KMS-11 (cell line): ENCODE results near the gene ARHGAP22.

Experiments
- H2AFZ ChIP-seq: fragments of 200-600 bp; sonication (generic); 2 replicates; pipeline ENCODE4 v1.6.1; 2016; ENCODE audit warnings: antibody characterized with exemption, mixed run types, low read depth
- H3K27ac ChIP-seq: fragments of 200-600 bp; sonication (generic); 2 replicates; pipeline ENCODE4 v1.6.1; 2016; ENCODE audit warnings: mild to moderate bottlenecking, mixed run types
- H3K27me3 ChIP-seq: fragments of 200-600 bp; sonication (generic); 2 replicates; pipeline ENCODE4 v1.6.1; 2017; ENCODE audit warnings: mild to moderate bottlenecking, low read depth, mixed run types, moderate library complexity; ENCODE audit not compliant: insufficient read depth
- H3K36me3 ChIP-seq: fragments of 200-600 bp; sonication (generic); 2 replicates; pipeline ENCODE4 v1.6.1; 2017; ENCODE audit warnings: mild to moderate bottlenecking, mixed run types; ENCODE audit not compliant: insufficient read depth
- H3K4me1 ChIP-seq: fragments of 200-600 bp; sonication (generic); 2 replicates; pipeline ENCODE4 v1.6.1; 2016; ENCODE audit warnings: mild to moderate bottlenecking, low read depth, mixed run types; ENCODE audit not compliant: poor library complexity, severe bottlenecking
- H3K4me2 ChIP-seq: fragments of 200-600 bp; sonication (generic); 2 replicates; pipeline ENCODE4 v1.7.0; 2016; ENCODE audit warnings: mild to moderate bottlenecking, mixed run types
- H3K4me3 ChIP-seq: fragments of 200-600 bp; sonication (generic); IDR thresholded peaks from 2 replicates; pipeline ENCODE4 v1.6.1; 2017; ENCODE audit warnings: low read depth, low read length, mixed read lengths; ENCODE audit not compliant: insufficient read depth
- H3K79me2 ChIP-seq: fragments of 200-600 bp; sonication (generic); 2 replicates; pipeline ENCODE4 v1.6.1; 2016; ENCODE audit warnings: low read depth, mixed run types; ENCODE audit not compliant: insufficient read depth
- H3K9ac ChIP-seq: fragments of 200-600 bp; sonication (generic); 2 replicates; pipeline ENCODE4 v1.6.1; 2016; ENCODE audit warnings: mild to moderate bottlenecking, mixed run types
- H4K20me1 ChIP-seq: fragments of 200-600 bp; sonication (generic); 2 replicates; pipeline ENCODE4 v1.6.1; 2016; ENCODE audit warnings: mild to moderate bottlenecking, mixed run types; ENCODE audit not compliant: insufficient read depth
- CTCF ChIP-seq: fragments of 200-600 bp; sonication (generic); conservative IDR thresholded peaks from 2 replicates; pipeline ENCODE4 v1.6.1; 2017; ENCODE audit warnings: low read depth, mild to moderate bottlenecking, antibody characterized with exemption, low read length, moderate library complexity, mixed read lengths

Gene ARHGAP22

DNA sequence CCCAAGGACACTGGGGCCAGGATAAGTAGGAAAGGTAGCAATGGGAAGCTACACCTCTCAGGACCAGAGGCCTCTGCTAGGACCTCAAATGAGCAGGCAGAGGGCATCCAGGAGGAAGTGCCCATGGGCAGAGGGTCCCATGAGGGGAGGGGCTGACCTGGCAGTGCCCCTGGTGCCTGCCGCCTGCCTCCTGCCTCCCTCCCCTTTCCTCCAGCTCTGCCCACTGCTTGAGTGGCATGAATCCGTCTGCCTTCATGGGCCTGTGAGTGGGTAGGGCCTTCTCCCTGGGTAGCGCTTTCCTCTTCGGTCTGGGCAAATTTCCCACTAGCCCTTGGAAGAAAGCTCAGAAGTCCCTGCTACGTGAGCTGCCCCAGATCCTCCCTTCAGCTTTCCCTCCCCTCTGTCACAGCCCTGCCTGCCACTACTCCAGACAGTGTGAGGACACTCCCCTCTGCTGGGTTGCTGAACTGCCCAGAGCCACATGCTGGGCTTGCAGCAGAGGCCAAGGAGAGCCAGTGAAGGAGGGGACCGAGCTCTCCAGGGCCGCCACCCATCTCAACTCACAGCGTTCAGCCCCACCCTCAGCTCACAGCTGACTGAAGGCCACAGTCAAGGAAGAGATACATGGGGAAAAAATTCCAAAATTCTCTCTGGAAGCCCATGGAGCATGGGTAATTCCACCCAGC, 141.4 kb downstream of the ARHGAP22 start:
- H3K79me2 ChIP-seq = no peaks in the 10 kb centered on the region
- H2AFZ ChIP-seq = no peak overlapping the region
- no peaks in the 10 kb centered on the region for H4K20me1 ChIP-seq
- TF ChIP-seq CTCF = no peak
- H3K27ac ChIP-seq = no peak overlapping the region
- no peaks in the 10 kb centered on the region for H3K36me3 ChIP-seq
- H3K4me2 ChIP-seq = no peak overlapping the region
- no peaks in the 10 kb centered on the region for H3K27me3 ChIP-seq
- no peak overlapping the region for H3K4me3 ChIP-seq
- H3K4me1 ChIP-seq = no peaks in the 10 kb centered on the region
- no peak overlapping the region for H3K9ac ChIP-seq

GRCh38 chr10:48462482-48463020, 142.3 kb downstream of the ARHGAP22 start:
- TF ChIP-seq CTCF = no peak
- Histone ChIP-seq H3K4me1 (no peaks in the 10 kb centered on the region), H3K4me3 (no peak overlapping the region), H3K27me3 (no peaks in the 10 kb centered on the region), H2AFZ (no peak overlapping the region), H4K20me1 (no peaks in the 10 kb centered on the region), H3K4me2 (no peak overlapping the region), H3K36me3 (no peaks in the 10 kb centered on the region), H3K27ac (no peak overlapping the region), H3K9ac (no peak overlapping the region), H3K79me2 (no peaks in the 10 kb centered on the region)

GRCh38 chr10:48461623-48462481, 143.0 kb downstream of the ARHGAP22 start:
- Histone ChIP-seq H3K27me3 (no peaks in the 10 kb centered on the region), H3K4me1 (no peaks in the 10 kb centered on the region), H3K9ac (no peak overlapping the region), H3K4me3 (no peak overlapping the region), H3K27ac (no peak overlapping the region), H3K4me2 (no peak overlapping the region), H4K20me1 (no peaks in the 10 kb centered on the region), H3K36me3 (no peaks in the 10 kb centered on the region), H2AFZ (no peak overlapping the region), H3K79me2 (no peaks in the 10 kb centered on the region)
- TF ChIP-seq CTCF = no peak

GRCh38 chr10:48460182-48460581, 144.7 kb downstream of the ARHGAP22 start:
- H3K4me3 ChIP-seq = no peak overlapping the region
- no peaks in the 10 kb centered on the region for H3K79me2 ChIP-seq
- H3K27ac ChIP-seq = no peak overlapping the region
- no peak overlapping the region for H3K4me2 ChIP-seq
- H3K4me1 ChIP-seq = no peaks in the 10 kb centered on the region
- H4K20me1 ChIP-seq = no peaks in the 10 kb centered on the region
- no peaks in the 10 kb centered on the region for H3K36me3 ChIP-seq
- no peak overlapping the region for H2AFZ ChIP-seq
- no peaks in the 10 kb centered on the region for H3K27me3 ChIP-seq
- H3K9ac ChIP-seq = no peak overlapping the region
- no peak for TF ChIP-seq CTCF
